ENCODE results near the gene TPRN.

TPRN gene

DNA sequence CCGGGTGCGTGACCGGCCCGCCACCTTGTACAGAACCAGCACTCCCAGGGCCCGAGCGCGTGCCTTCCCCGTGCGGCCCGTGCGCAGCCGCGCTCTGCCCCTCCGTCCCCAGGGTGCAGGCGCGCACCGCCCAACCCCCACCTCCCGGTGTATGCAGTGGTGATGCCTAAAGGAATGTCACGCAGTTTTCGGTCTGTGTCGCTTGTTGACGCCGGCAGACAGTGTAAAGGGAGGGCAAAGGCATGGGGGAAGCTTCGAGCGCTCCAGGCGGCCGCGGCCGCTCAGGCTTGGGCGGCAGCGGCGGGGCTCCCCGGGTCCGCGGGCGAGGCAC, 32.0 kb downstream of the TPRN start:
- no peaks in the 10 kb centered on the region for H3K4me1 ChIP-seq (ENCODE audit: control insufficient read depth, low read depth, low read length)
- no peak overlapping the region for H3K9ac ChIP-seq (ENCODE audit: low read length)
- no peak overlapping the region for H3K27ac ChIP-seq (ENCODE audit: low read length)
- H3K27me3 ChIP-seq (ENCODE audit: control insufficient read depth, insufficient read depth, low read length): peaks cover 99% of the 10 kb centered on the region
- H3K4me3 ChIP-seq (ENCODE audit: low read length): peak overlapping the region; percentile 47
- H3K9me3 ChIP-seq (ENCODE audit: control insufficient read depth, low read depth, low read length): no peaks in the 10 kb centered on the region
- no peaks in the 10 kb centered on the region for H3K36me3 ChIP-seq (ENCODE audit: control insufficient read depth, low read depth, low read length)

DNA sequence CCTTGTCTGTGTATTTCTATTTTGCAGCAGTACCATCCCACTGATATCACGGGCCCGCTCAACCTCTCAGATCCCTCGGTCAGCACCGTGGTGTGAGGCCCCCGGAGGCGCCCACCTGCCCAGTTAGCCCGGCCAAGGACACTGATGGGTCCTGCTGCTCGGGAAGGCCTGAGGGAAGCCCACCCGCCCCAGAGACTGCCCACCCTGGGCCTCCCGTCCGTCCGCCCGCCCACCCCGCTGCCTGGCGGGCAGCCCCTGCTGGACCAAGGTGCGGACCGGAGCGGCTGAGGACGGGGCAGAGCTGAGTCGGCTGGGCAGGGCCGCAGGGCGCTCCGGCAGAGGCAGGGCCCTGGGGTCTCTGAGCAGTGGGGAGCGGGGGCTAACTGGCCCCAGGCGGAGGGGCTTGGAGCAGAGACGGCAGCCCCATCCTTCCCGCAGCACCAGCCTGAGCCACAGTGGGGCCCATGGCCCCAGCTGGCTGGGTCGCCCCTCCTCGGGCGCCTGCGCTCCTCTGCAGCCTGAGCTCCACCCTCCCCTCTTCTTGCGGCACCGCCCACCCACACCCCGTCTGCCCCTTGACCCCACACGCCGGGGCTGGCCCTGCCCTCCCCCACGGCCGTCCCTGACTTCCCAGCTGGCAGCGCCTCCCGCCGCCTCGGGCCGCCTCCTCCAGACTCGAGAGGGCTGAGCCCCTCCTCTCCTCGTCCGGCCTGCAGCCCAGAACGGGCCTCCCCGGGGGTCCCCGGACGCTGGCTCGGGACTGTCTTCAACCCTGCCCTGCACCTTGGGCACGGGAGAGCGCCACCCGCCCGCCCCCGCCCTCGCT, 32.6 kb downstream of the TPRN start:
- Histone ChIP-seq H3K4me3 (ENCODE audit: low read length) (no peak overlapping the region), H3K9ac (ENCODE audit: low read length) (no peak overlapping the region), H3K27me3 (ENCODE audit: control insufficient read depth, insufficient read depth, low read length) (peaks cover 99% of the 10 kb centered on the region), H3K36me3 (ENCODE audit: control insufficient read depth, low read depth, low read length) (no peaks in the 10 kb centered on the region), H3K9me3 (ENCODE audit: control insufficient read depth, low read depth, low read length) (no peaks in the 10 kb centered on the region), H3K4me1 (ENCODE audit: control insufficient read depth, low read depth, low read length) (no peaks in the 10 kb centered on the region), H3K27ac (ENCODE audit: low read length) (no peak overlapping the region)

DNA sequence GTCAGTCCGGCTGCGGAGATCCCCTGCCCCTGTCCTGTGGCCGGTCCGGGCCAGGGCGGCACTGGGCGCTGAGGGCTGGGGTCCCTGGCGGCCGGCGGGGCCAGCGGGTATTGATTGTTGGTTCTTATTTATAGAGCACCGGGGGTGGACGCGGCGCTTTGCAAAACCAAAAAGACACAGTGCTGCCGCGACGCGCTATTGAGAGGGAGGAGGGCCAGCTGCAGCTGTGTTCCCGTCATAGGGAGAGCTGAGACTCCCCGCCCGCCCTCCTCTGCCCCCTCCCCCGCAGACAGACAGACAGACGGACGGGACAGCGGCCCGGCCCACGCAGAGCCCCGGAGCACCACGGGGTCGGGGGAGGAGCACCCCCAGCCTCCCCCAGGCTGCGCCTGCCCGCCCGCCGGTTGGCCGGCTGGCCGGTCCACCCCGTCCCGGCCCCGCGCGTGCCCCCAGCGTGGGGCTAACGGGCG, 33.2 kb downstream of the TPRN start:
- H3K9ac ChIP-seq (ENCODE audit: low read length): no peak overlapping the region
- no peaks in the 10 kb centered on the region for H3K36me3 ChIP-seq (ENCODE audit: control insufficient read depth, low read depth, low read length)
- H3K4me1 ChIP-seq (ENCODE audit: control insufficient read depth, low read depth, low read length): no peaks in the 10 kb centered on the region
- no peaks in the 10 kb centered on the region for H3K9me3 ChIP-seq (ENCODE audit: control insufficient read depth, low read depth, low read length)
- no peak overlapping the region for H3K27ac ChIP-seq (ENCODE audit: low read length)
- peaks cover 100% of the 10 kb centered on the region for H3K27me3 ChIP-seq (ENCODE audit: control insufficient read depth, insufficient read depth, low read length)
- no peak overlapping the region for H3K4me3 ChIP-seq (ENCODE audit: low read length)

DNA sequence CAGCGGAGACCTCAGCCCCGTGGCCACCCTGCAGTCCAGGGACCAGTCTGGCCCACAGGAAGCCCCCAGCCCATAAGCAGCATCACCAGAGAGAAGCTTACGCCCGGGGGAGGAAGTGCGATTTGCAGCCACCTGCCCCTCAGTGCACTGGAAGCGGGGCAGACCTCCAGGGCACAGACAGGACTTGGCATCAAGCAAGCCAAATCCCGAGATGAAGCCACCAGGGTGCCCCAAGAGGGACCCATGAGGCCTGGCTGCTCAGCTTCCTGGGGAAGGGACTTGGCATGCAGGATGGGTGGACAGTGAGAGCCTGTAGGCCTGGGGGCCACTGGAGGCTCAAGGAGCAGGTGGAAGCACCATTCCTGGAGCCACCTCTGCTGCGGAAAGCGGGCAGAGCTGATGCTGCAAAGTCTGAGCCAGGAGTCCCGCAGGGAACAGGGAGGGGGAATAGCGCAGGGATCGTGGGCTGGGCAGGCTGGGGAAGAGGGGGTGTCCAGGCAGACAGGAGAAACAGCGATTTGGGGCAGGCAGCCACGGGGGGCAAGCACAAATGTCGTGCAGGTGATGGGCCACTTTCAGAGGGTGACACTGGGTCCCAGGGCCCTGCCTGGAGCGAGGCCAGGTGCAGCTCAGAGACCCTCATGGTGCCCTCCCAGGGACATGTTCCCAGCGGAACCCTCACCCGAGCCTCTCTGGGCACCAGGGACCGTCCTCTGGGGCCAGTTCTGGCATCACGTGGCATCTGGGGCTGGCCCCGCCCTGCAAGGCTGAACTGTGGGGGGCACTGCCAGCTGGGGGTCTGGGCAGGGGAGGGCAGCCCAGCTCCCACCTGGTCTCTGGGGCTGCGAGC, 33.9 kb downstream of the TPRN start:
- H3K27ac ChIP-seq (ENCODE audit: low read length): no peak overlapping the region
- no peaks in the 10 kb centered on the region for H3K9me3 ChIP-seq (ENCODE audit: control insufficient read depth, low read depth, low read length)
- no peaks in the 10 kb centered on the region for H3K36me3 ChIP-seq (ENCODE audit: control insufficient read depth, low read depth, low read length)
- H3K4me1 ChIP-seq (ENCODE audit: control insufficient read depth, low read depth, low read length): no peaks in the 10 kb centered on the region
- no peak overlapping the region for H3K9ac ChIP-seq (ENCODE audit: low read length)
- no peak overlapping the region for H3K4me3 ChIP-seq (ENCODE audit: low read length)
- peaks cover 100% of the 10 kb centered on the region for H3K27me3 ChIP-seq (ENCODE audit: control insufficient read depth, insufficient read depth, low read length)

- Histone ChIP-seq H3K4me1 (ENCODE audit: control insufficient read depth, low read depth, low read length) (no peaks in the 10 kb centered on the region), H3K36me3 (ENCODE audit: control insufficient read depth, low read depth, low read length) (no peaks in the 10 kb centered on the region), H3K9me3 (ENCODE audit: control insufficient read depth, low read depth, low read length) (no peaks in the 10 kb centered on the region), H3K27me3 (ENCODE audit: control insufficient read depth, insufficient read depth, low read length) (peaks cover 99% of the 10 kb centered on the region), H3K27ac (ENCODE audit: low read length) (no peak overlapping the region), H3K9ac (ENCODE audit: low read length) (no peak overlapping the region), H3K4me3 (ENCODE audit: low read length) (no peak overlapping the region)
Measured at GRCh38 chr9:137165250-137165836, 35.2 kb downstream of the TPRN start.

DNA sequence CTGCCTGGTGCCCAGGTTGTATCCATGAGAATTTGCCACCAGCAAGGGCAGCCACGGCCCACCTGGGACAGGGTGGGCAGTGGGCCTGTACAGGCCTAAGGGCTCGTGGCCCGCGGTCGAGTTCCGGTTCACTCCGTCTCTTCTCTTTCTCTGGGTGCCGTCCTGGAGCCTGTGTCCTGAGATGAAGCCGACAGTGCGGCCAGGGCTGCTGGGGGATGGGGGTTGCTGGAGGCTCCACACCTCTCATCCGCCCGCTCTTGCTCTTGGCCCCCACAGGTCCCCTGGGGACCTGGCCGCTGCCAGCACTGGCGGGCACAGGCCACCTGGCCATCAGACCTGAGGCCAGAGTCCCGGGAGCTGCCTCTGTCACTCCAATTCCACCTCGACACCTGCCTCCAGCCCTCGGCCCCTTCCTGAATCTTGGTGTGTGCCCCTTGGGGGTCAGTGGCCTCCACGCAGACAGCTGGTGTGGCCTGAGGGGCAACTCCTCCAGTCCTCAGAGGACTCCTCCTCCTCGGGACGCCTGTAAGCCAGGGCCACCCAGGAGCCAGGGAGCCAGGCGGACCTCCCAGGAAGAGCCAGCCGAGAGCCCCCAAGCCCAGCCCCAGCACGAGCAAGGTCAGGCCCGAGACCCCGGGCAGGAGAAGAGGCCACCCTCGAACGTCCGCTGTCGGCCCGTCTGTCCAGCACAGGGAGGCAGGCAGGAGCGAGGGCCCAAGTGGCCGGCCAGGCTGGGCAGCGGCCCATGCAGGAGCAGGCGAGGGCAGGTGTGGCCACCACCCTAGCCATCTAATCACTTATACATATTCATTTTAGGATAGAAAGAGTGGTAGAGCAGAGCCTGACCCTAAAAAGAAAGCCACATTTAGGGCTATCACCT, 35.9 kb downstream of the TPRN start:
- Histone ChIP-seq H3K27me3 (ENCODE audit: control insufficient read depth, insufficient read depth, low read length) (peaks cover 99% of the 10 kb centered on the region), H3K9ac (ENCODE audit: low read length) (no peak overlapping the region), H3K9me3 (ENCODE audit: control insufficient read depth, low read depth, low read length) (no peaks in the 10 kb centered on the region), H3K4me3 (ENCODE audit: low read length) (no peak overlapping the region), H3K4me1 (ENCODE audit: control insufficient read depth, low read depth, low read length) (no peaks in the 10 kb centered on the region), H3K27ac (ENCODE audit: low read length) (no peak overlapping the region), H3K36me3 (ENCODE audit: control insufficient read depth, low read depth, low read length) (no peaks in the 10 kb centered on the region)

- no peaks in the 10 kb centered on the region for H3K9me3 ChIP-seq (ENCODE audit: control insufficient read depth, low read depth, low read length)
- peaks cover 99% of the 10 kb centered on the region for H3K27me3 ChIP-seq (ENCODE audit: control insufficient read depth, insufficient read depth, low read length)
- no peak overlapping the region for H3K4me3 ChIP-seq (ENCODE audit: low read length)
- no peak overlapping the region for H3K9ac ChIP-seq (ENCODE audit: low read length)
- no peaks in the 10 kb centered on the region for H3K4me1 ChIP-seq (ENCODE audit: control insufficient read depth, low read depth, low read length)
- H3K27ac ChIP-seq (ENCODE audit: low read length): no peak overlapping the region
- H3K36me3 ChIP-seq (ENCODE audit: control insufficient read depth, low read depth, low read length): no peaks in the 10 kb centered on the region
Measured at GRCh38 chr9:137163805-137164204, 36.7 kb downstream of the TPRN start.

DNA sequence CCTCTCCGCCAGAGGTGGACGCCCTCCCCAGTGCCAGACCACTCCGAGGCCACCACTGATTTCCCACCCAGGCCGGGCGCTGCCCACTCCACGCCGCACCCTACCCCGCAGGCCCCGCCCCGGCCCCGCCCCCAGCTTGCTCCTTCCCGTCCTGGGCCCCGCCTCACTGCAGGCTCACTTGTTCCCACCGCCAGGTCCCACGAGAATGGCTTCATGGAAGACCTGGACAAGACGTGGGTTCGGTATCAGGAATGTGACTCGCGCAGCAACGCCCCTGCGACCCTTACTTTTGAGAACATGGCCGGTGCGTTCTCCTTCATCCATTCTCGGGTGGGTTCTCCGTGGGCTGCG, 37.2 kb downstream of the TPRN start:
- Histone ChIP-seq H3K27ac (ENCODE audit: low read length) (no peak overlapping the region), H3K9me3 (ENCODE audit: control insufficient read depth, low read depth, low read length) (no peaks in the 10 kb centered on the region), H3K4me1 (ENCODE audit: control insufficient read depth, low read depth, low read length) (no peaks in the 10 kb centered on the region), H3K9ac (ENCODE audit: low read length) (no peak overlapping the region), H3K27me3 (ENCODE audit: control insufficient read depth, insufficient read depth, low read length) (peaks cover 99% of the 10 kb centered on the region), H3K4me3 (ENCODE audit: low read length) (peak overlapping the region; percentile 43), H3K36me3 (ENCODE audit: control insufficient read depth, low read depth, low read length) (no peaks in the 10 kb centered on the region)

- Histone ChIP-seq H3K36me3 (ENCODE audit: control insufficient read depth, low read depth, low read length) (no peaks in the 10 kb centered on the region), H3K9ac (ENCODE audit: low read length) (no peak overlapping the region), H3K4me1 (ENCODE audit: control insufficient read depth, low read depth, low read length) (no peaks in the 10 kb centered on the region), H3K9me3 (ENCODE audit: control insufficient read depth, low read depth, low read length) (no peaks in the 10 kb centered on the region), H3K4me3 (ENCODE audit: low read length) (peak overlapping the region; percentile 43), H3K27ac (ENCODE audit: low read length) (no peak overlapping the region), H3K27me3 (ENCODE audit: control insufficient read depth, insufficient read depth, low read length) (peaks cover 99% of the 10 kb centered on the region)
Measured at GRCh38 chr9:137162505-137163364, 37.8 kb downstream of the TPRN start.

- Histone ChIP-seq H3K36me3 (ENCODE audit: control insufficient read depth, low read depth, low read length) (no peaks in the 10 kb centered on the region), H3K4me1 (ENCODE audit: control insufficient read depth, low read depth, low read length) (no peaks in the 10 kb centered on the region), H3K27ac (ENCODE audit: low read length) (no peak overlapping the region), H3K4me3 (ENCODE audit: low read length) (peak overlapping the region; percentile 43), H3K9me3 (ENCODE audit: control insufficient read depth, low read depth, low read length) (no peaks in the 10 kb centered on the region), H3K27me3 (ENCODE audit: control insufficient read depth, insufficient read depth, low read length) (peaks cover 98% of the 10 kb centered on the region), H3K9ac (ENCODE audit: low read length) (no peak overlapping the region)
Measured at GRCh38 chr9:137161558-137162486, 38.7 kb downstream of the TPRN start.
